ENCODE data around the gene PDE4B.

DNA sequence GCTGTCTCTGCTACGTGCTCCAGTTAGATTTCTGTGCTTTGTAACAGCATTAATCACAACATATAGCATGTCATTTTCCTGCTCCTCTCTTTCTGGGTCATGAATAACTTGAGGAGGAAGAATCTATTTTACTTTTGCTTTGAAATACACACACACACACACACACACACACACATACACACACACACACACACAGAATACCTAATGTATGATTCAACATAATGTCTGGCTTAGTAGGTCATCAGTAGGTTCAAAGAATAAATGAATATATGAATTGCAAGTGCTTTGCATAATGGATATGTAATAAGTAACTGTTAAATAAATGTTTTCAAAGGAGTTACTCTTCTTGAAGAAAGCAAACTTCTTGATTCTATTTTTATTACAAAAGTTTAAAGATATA, 249.0 kb downstream of the PDE4B start:
- no peak for TF ChIP-seq EZH2 (conservative IDR thresholded peaks at IDR 0.05; ENCODE audit: low read depth, low read length)
- no peak for TF ChIP-seq ZNF232 (CRISPR knock-in tag; IDR thresholded peaks at IDR 0.05; ENCODE audit: borderline replicate concordance)
- no peak for TF ChIP-seq SMAD9 (CRISPR knock-in tag; IDR thresholded peaks at IDR 0.05)
- TF ChIP-seq ZNF34 (CRISPR knock-in tag; IDR thresholded peaks at IDR 0.05; ENCODE audit: borderline replicate concordance) = no peak
- TF ChIP-seq SMARCC2 (IDR thresholded peaks at IDR 0.05) = no peak
- no peak for TF ChIP-seq CREB1 (IDR thresholded peaks at IDR 0.05)
- TF ChIP-seq CREB1 (CRISPR knock-in tag; IDR thresholded peaks at IDR 0.05) = no peak
- no peak for TF ChIP-seq JUN (CRISPR knock-in tag; IDR thresholded peaks at IDR 0.05)
- TF ChIP-seq IKZF4 (CRISPR knock-in tag; IDR thresholded peaks at IDR 0.05; ENCODE audit: borderline replicate concordance, low read depth, not compliant biosample characterization) = no peak
- TF ChIP-seq NR2C2 (CRISPR knock-in tag; IDR thresholded peaks at IDR 0.05; ENCODE audit: borderline replicate concordance) = no peak

Data from HepG2 (cell line).